Fibroblast of lung (primary cell): ENCODE measurements around the gene BCL2L11. TPM values are rescaled to one million over a fixed set of nuclear protein-coding genes. Genes with fewer than 3 reads are reported as not detected.
A peak's percentile ranks its signal among the peaks of the same experiment; 100 is the strongest.

Source experiments
- DNase-seq, 2 donors: peaks; one replicate each; pipeline versions ENCODE4 v3.0.0 to v3.0.0-alpha.2; 2010; ENCODE audit warnings: low read depth in 2 of 2
- H2AFZ ChIP-seq: 2 replicates; pipeline ENCODE4 v1.5.1; 2012; ENCODE audit warnings: low read length, control low read depth, inconsistent platforms
- H3K27ac ChIP-seq: 2 replicates; pipeline ENCODE4 v1.5.1; 2011; ENCODE audit warnings: low read length, control low read depth; ENCODE audit not compliant: insufficient read depth
- H3K27me3 ChIP-seq: 2 replicates; pipeline ENCODE4 v1.5.1; 2011; ENCODE audit warnings: mild to moderate bottlenecking, low read length; ENCODE audit not compliant: control insufficient read depth, insufficient read depth
- H3K36me3 ChIP-seq: 2 replicates; pipeline ENCODE4 v1.5.1; 2011; ENCODE audit warnings: low read length; ENCODE audit not compliant: control insufficient read depth, insufficient read depth
- H3K4me1 ChIP-seq: 2 replicates; pipeline ENCODE4 v1.5.1; 2011; ENCODE audit warnings: low read length; ENCODE audit not compliant: control insufficient read depth, insufficient read depth; ENCODE audit errors: extremely low read depth
- H3K4me2 ChIP-seq: 2 replicates; pipeline ENCODE4 v1.5.1; 2011; ENCODE audit warnings: low read length, control low read depth; ENCODE audit not compliant: insufficient read depth; ENCODE audit errors: extremely low read depth
- H3K4me3 ChIP-seq, 4 experiments: fragments of 200-600 bp in 1 of 4; sonication (generic) in 1 of 4; replicated peaks in 1 of 4; 2 replicates each; pipeline ENCODE4 v1.5.1; 2011 to 2016; ENCODE audit warnings: low read length in 4 of 4, low read depth in 3 of 4, mild to moderate bottlenecking in 3 of 4, control low read depth in 2 of 4, inconsistent platforms in 1 of 4, mixed read lengths in 1 of 4; ENCODE audit not compliant: insufficient read depth in 1 of 4; ENCODE audit errors: control extremely low read depth in 1 of 4
- H3K79me2 ChIP-seq: 2 replicates; pipeline ENCODE4 v1.5.1; 2012; ENCODE audit warnings: mild to moderate bottlenecking, low read length, inconsistent platforms; ENCODE audit not compliant: control insufficient read depth, insufficient read depth
- H3K9ac ChIP-seq: 2 replicates; pipeline ENCODE4 v1.5.1; 2011; ENCODE audit warnings: mild to moderate bottlenecking, low read length, control low read depth; ENCODE audit not compliant: insufficient read depth
- H3K9me3 ChIP-seq: 2 replicates; pipeline ENCODE4 v1.5.1; 2012; ENCODE audit warnings: low read depth, low read length; ENCODE audit not compliant: control insufficient read depth, insufficient read depth
- H4K20me1 ChIP-seq: 2 replicates; pipeline ENCODE4 v1.5.1; 2011; ENCODE audit warnings: low read length; ENCODE audit not compliant: control insufficient read depth, insufficient read depth; ENCODE audit errors: extremely low read depth
- EZH2 ChIP-seq: IDR thresholded peaks from 2 replicates; pipeline ENCODE4 v1.5.1; 2012; ENCODE audit warnings: low read length, control low read depth, mild to moderate bottlenecking; ENCODE audit errors: missing control alignments
- polyA plus RNA-seq, 2 donors: library from polyadenylated mRNA; depleted of rRNA in 1 of 2; stranded (reverse) in 1 of 2; unstranded in 1 of 2; fragments of >200 nt; gene quantifications; 2 replicates each; pipeline ENCODE4 v1.2.1, GENCODE V29; 2011 to 2012; ENCODE audit warnings: missing spikeins in 1 of 2
- total RNA-seq: library from RNA; depleted of rRNA; stranded (reverse); fragments of >200 nt; gene quantifications from 2 replicates; pipeline ENCODE4 v1.2.1, GENCODE V29; 2014
- TF ChIP-seq, protein P1 (sequence below), 2 donors: IDR thresholded peaks in 1 of 2; conservative IDR thresholded peaks in 1 of 2; 1 replicate in 1 of 2; 2 replicates in 1 of 2; pipeline ENCODE4 v1.5.1; 2011 to 2012; ENCODE audit warnings: low read length in 2 of 2, control low read depth in 1 of 2, inconsistent platforms in 1 of 2, low read depth in 1 of 2, mild to moderate bottlenecking in 1 of 2

Gene BCL2L11
- total and polyA plus RNA-seq, 2 donors (not counting 1 experiment from before 2014, with no cell fraction given) = 1.5 to 10.2 TPM

DNA sequence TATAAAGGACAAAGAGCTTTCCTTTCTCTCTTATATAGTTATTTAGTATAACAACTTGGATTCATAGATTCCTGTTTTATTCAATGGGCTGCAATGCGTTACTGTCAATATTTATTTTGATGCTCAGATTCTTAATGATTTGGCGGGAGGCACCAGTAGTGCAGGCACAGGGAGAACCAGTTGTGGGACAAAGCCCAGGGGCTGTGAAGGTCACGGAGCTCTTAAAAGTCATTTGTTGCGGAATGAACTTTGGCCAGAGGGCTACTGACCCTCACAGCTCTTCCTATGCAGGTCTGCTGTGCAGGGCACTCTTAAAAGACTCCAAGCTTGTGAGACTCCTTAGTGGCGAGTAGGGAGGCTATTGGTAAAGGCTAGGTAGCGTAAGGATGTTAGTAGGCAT, 34.0 kb downstream of the BCL2L11 start:
- no peak overlapping the region for H3K4me3 ChIP-seq
- no peak overlapping the region for H3K4me2 ChIP-seq
- DNase-seq = no peak
- H2AFZ ChIP-seq = no peak overlapping the region
- no peaks in the 10 kb centered on the region for H3K9me3 ChIP-seq
- H3K79me2 ChIP-seq = no peaks in the 10 kb centered on the region
- H3K27me3 ChIP-seq = no peaks in the 10 kb centered on the region
- no peaks in the 10 kb centered on the region for H3K4me1 ChIP-seq
- no peak overlapping the region for H3K9ac ChIP-seq
- H3K36me3 ChIP-seq = no peaks in the 10 kb centered on the region
- TF ChIP-seq EZH2 = no peak
- TF ChIP-seq, protein P1, sequence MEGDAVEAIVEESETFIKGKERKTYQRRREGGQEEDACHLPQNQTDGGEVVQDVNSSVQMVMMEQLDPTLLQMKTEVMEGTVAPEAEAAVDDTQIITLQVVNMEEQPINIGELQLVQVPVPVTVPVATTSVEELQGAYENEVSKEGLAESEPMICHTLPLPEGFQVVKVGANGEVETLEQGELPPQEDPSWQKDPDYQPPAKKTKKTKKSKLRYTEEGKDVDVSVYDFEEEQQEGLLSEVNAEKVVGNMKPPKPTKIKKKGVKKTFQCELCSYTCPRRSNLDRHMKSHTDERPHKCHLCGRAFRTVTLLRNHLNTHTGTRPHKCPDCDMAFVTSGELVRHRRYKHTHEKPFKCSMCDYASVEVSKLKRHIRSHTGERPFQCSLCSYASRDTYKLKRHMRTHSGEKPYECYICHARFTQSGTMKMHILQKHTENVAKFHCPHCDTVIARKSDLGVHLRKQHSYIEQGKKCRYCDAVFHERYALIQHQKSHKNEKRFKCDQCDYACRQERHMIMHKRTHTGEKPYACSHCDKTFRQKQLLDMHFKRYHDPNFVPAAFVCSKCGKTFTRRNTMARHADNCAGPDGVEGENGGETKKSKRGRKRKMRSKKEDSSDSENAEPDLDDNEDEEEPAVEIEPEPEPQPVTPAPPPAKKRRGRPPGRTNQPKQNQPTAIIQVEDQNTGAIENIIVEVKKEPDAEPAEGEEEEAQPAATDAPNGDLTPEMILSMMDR (conservative IDR thresholded peaks at IDR 0.05 in 1 of 2, IDR thresholded peaks at IDR 0.05 in 1 of 2; ENCODE audit: low read depth in 1 of 2, low read length in 2 of 2) = no peak
- no peak overlapping the region for H3K27ac ChIP-seq
- H4K20me1 ChIP-seq = no peaks in the 10 kb centered on the region

DNA sequence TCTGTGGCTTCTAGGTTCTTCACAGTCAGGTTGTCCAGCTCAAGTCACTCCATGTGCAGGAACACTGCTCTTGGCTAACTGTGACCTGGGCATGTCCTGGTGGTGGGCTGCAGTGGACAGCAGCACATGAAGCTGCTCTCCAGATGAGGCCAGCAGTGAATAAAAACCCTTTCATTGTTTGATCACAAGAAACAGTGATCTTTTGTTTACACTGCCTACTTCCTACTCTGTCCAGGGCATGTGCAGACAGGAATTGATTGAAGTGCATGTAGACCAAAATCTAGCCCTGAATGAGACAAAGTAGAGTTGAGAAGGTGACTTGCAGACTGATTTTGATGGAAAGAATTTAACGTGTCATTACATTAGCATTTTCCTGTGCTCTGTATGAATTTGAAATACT, 34.9 kb downstream of the BCL2L11 start:
- Histone ChIP-seq H3K9ac (no peak overlapping the region), H2AFZ (no peak overlapping the region), H3K4me1 (peaks cover 5% of the 10 kb centered on the region), H3K4me3 (no peak overlapping the region), H3K27me3 (no peaks in the 10 kb centered on the region), H3K9me3 (no peaks in the 10 kb centered on the region), H3K79me2 (no peaks in the 10 kb centered on the region), H3K36me3 (no peaks in the 10 kb centered on the region), H3K27ac (no peak overlapping the region), H3K4me2 (no peak overlapping the region), H4K20me1 (no peaks in the 10 kb centered on the region)
- peak in 1 of 2 donors; percentile 45 for DNase-seq
- no peak for TF ChIP-seq EZH2
- TF ChIP-seq, protein P1 (conservative IDR thresholded peaks at IDR 0.05 in 1 of 2, IDR thresholded peaks at IDR 0.05 in 1 of 2; ENCODE audit: low read depth in 1 of 2, low read length in 2 of 2) = no peak

DNA sequence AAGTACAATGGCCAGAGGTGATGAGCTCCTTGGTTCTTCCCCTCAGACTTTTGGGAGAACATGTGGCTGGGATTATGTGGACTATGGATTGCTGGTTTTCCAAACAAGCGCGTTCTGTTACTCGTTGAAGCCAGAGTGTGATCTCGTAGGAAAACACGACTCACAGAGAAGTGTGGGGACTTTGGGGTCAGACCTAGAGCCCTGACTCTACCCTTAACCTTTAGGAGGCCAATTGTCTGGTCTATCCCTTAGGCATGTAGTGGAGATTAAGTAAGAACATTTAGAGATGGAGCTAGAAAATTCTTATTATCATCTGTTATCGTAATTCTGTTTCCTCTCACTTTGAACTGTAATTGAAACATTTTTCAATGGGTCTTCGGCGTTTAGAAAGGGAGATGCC, 35.8 kb downstream of the BCL2L11 start:
- Histone ChIP-seq H3K27ac (no peak overlapping the region), H3K79me2 (no peaks in the 10 kb centered on the region), H3K9ac (no peak overlapping the region), H2AFZ (no peak overlapping the region), H3K36me3 (no peaks in the 10 kb centered on the region), H3K4me2 (no peak overlapping the region), H3K4me3 (no peak overlapping the region), H3K9me3 (no peaks in the 10 kb centered on the region), H4K20me1 (no peaks in the 10 kb centered on the region), H3K4me1 (peaks cover 10% of the 10 kb centered on the region), H3K27me3 (no peaks in the 10 kb centered on the region)
- TF ChIP-seq EZH2 = no peak
- TF ChIP-seq, protein P1 (conservative IDR thresholded peaks at IDR 0.05 in 1 of 2, IDR thresholded peaks at IDR 0.05 in 1 of 2; ENCODE audit: low read depth in 1 of 2, low read length in 2 of 2) = no peak
- no peak for DNase-seq
